ENCODE measurements around the gene APOL2. TPM values are rescaled to one million over a fixed set of nuclear protein-coding genes. Genes with fewer than 3 reads are reported as not detected.
"Not testable (repeated sequence)": the region's sequence is repeated elsewhere in the genome, so short reads cannot be mapped to it uniquely, and the experiment has no call there.

Gene APOL2
- total RNA-seq, 1 experiment from 2014 or later, result 20.6 TPM

GRCh38 chr22:36263216-36263673 lies 23.9 kb upstream of the APOL2 start:
- DNase-seq (ENCODE audit: low read depth), result not testable (repeated sequence)

GRCh38 chr22:36262307-36262706 lies 23.0 kb upstream of the APOL2 start:
- DNase-seq (ENCODE audit: low read depth), result not testable (repeated sequence)

- DNase-seq (ENCODE audit: low read depth), result not testable (repeated sequence)
These were observed 22.3 kb upstream of the APOL2 start for GRCh38 chr22:36261675-36262074.

- DNase-seq (ENCODE audit: low read depth), result no peak
These were observed 20.4 kb upstream of the APOL2 start for GRCh38 chr22:36259615-36260300.

- no peak for DNase-seq (ENCODE audit: low read depth)
These were observed 19.6 kb upstream of the APOL2 start for GRCh38 chr22:36258701-36259614.

- DNase-seq (ENCODE audit: low read depth), result no peak
These were observed 18.8 kb upstream of the APOL2 start for GRCh38 chr22:36257948-36258670.

- DNase-seq (ENCODE audit: low read depth), result no peak
These were observed 18.0 kb upstream of the APOL2 start for GRCh38 chr22:36257308-36257707.

GRCh38 chr22:36256478-36256877 lies 17.2 kb upstream of the APOL2 start:
- no peak for DNase-seq (ENCODE audit: low read depth)

- not testable (repeated sequence) for DNase-seq (ENCODE audit: low read depth)
These were observed 16.2 kb upstream of the APOL2 start for GRCh38 chr22:36255572-36255971.

GRCh38 chr22:36253523-36254490 lies 14.5 kb upstream of the APOL2 start:
- DNase-seq (ENCODE audit: low read depth), result no peak

GRCh38 chr22:36252754-36253522 lies 13.6 kb upstream of the APOL2 start, which contains the start of gene APOL1:
Gene APOL1 (plus strand): TSS chr22:36253133. CDS start chr22:36254956, 1,823 bp downstream.
- DNase-seq (ENCODE audit: low read depth), result peak; percentile 72

GRCh38 chr22:36251979-36252608 lies 12.8 kb upstream of the APOL2 start:
- DNase-seq (ENCODE audit: low read depth), result not testable (repeated sequence)

- DNase-seq (ENCODE audit: low read depth), result not testable (repeated sequence)
These were observed 11.1 kb upstream of the APOL2 start for GRCh38 chr22:36250292-36250960.

- DNase-seq (ENCODE audit: low read depth), result no peak
These were observed 9.8 kb upstream of the APOL2 start for GRCh38 chr22:36249160-36249559.

GRCh38 chr22:36247955-36248354 lies 8.6 kb upstream of the APOL2 start:
- DNase-seq (ENCODE audit: low read depth), result no peak

GRCh38 chr22:36246718-36247117 lies 7.4 kb upstream of the APOL2 start:
- DNase-seq (ENCODE audit: low read depth), result no peak

GRCh38 chr22:36245805-36246356 lies 6.6 kb upstream of the APOL2 start:
- DNase-seq (ENCODE audit: low read depth), result no peak

Data from HT1080 (cell line).